Neural cell (in vitro differentiated cells): Measurements from ENCODE around the gene EML4. TPM values are rescaled to one million over a fixed set of nuclear protein-coding genes. Genes with fewer than 3 reads are reported as not detected.
"Not testable (repeated sequence)": the region's sequence is repeated elsewhere in the genome, so short reads cannot be mapped to it uniquely, and the experiment has no call there.

Experiments used
- H2AFZ ChIP-seq: fragments of 200-600, 300-800 bp; sonication (generic), shearing (Covaris generic); 2 replicates; pipeline ENCODE4 v1.6.0; 2014; ENCODE audit warnings: low read depth, mild to moderate bottlenecking, antibody characterized with exemption, low read length, moderate library complexity
- H3F3A ChIP-seq: fragments of 200-600 bp; shearing (Covaris generic); 2 replicates; pipeline ENCODE4 v1.6.1; 2016; ENCODE audit warnings: mild to moderate bottlenecking, moderate library complexity, mixed read lengths, antibody characterized with exemption, low read length; ENCODE audit not compliant: insufficient read depth, poor library complexity, severe bottlenecking
- H3K27ac ChIP-seq: fragments of 200-600, 300-800 bp; sonication (generic), shearing (Covaris generic); 2 replicates; pipeline ENCODE4 v1.5.1; 2014; ENCODE audit warnings: mild to moderate bottlenecking, low read length, moderate library complexity
- H3K27me3 ChIP-seq: fragments of 300-800, 200-600 bp; sonication (generic), shearing (Covaris generic); 2 replicates; pipeline ENCODE4 v1.6.0; 2014; ENCODE audit warnings: mild to moderate bottlenecking, low read depth, low read length, moderate library complexity; ENCODE audit not compliant: insufficient read depth
- H3K36me3 ChIP-seq: fragments of 300-800, 200-600 bp; sonication (generic), shearing (Covaris generic); 2 replicates; pipeline ENCODE4 v1.5.1; 2014; ENCODE audit warnings: mild to moderate bottlenecking, antibody characterized with exemption, low read length, moderate library complexity; ENCODE audit not compliant: insufficient read depth
- H3K4me2 ChIP-seq: fragments of 300-800, 200-600 bp; sonication (generic), shearing (Covaris generic); 2 replicates; pipeline ENCODE4 v1.6.0; 2014; ENCODE audit warnings: mild to moderate bottlenecking, low read length
- H3K4me3 ChIP-seq: fragments of 300-800, 200-600 bp; sonication (generic), shearing (Covaris generic); 2 replicates; pipeline ENCODE4 v1.5.1; 2014; ENCODE audit warnings: mild to moderate bottlenecking, low read length, moderate library complexity
- H3K79me2 ChIP-seq: fragments of 200-600 bp; shearing (Covaris generic); replicated peaks from 2 replicates; pipeline ENCODE4 v1.6.0; 2014; ENCODE audit warnings: mild to moderate bottlenecking, low read length, moderate library complexity; ENCODE audit not compliant: insufficient read depth
- H3K9ac ChIP-seq: fragments of 300-800, 200-600 bp; sonication (generic), shearing (Covaris generic); 2 replicates; pipeline ENCODE4 v1.6.1; 2016; ENCODE audit warnings: mild to moderate bottlenecking, low read length, mixed read lengths
- H3K9me2 ChIP-seq: fragments of 200-600 bp; shearing (Covaris generic); 2 replicates; pipeline ENCODE4 v1.6.1; 2016; ENCODE audit warnings: mild to moderate bottlenecking, low read length, mixed read lengths; ENCODE audit not compliant: insufficient read depth
- H3K9me3 ChIP-seq: fragments of 200-600, 300-800 bp; sonication (generic), shearing (Covaris generic); 2 replicates; pipeline ENCODE4 v1.6.1; 2016; ENCODE audit warnings: mild to moderate bottlenecking, mixed run types, low read length, moderate library complexity, mixed read lengths
- H4K20me1 ChIP-seq: fragments of 200-600 bp; shearing (Covaris generic); 2 replicates; pipeline ENCODE4 v1.6.1; 2016; ENCODE audit warnings: mild to moderate bottlenecking, mixed run types; ENCODE audit not compliant: insufficient read depth
- CTCF ChIP-seq: fragments of 450-650 bp; IDR thresholded peaks from 2 replicates; pipeline ENCODE4 v1.5.1; 2014; ENCODE audit warnings: antibody characterized with exemption, mild to moderate bottlenecking, moderate library complexity; ENCODE audit not compliant: poor library complexity, severe bottlenecking
- EP300 ChIP-seq: fragments of 450-650 bp; conservative IDR thresholded peaks from 2 replicates; pipeline ENCODE4 v1.6.1; 2014; ENCODE audit warnings: antibody characterized with exemption, mild to moderate bottlenecking, moderate library complexity; ENCODE audit not compliant: poor library complexity, severe bottlenecking
- EZH2 ChIP-seq: fragments of 200-600, 300-800 bp; shearing (Covaris generic), sonication (generic); IDR thresholded peaks from 2 replicates; pipeline ENCODE4 v1.6.1; 2014; ENCODE audit warnings: antibody characterized with exemption, low read length, borderline replicate concordance, mild to moderate bottlenecking; ENCODE audit not compliant: insufficient read depth, poor library complexity, severe bottlenecking
- MXI1 ChIP-seq: fragments of 450-650 bp; conservative IDR thresholded peaks from 2 replicates; pipeline ENCODE4 v1.6.1; 2014; ENCODE audit warnings: antibody characterized with exemption, mild to moderate bottlenecking; ENCODE audit not compliant: poor library complexity, severe bottlenecking
- POLR2AphosphoS5 ChIP-seq: IDR thresholded peaks from 2 replicates; pipeline ENCODE4 v1.6.1; 2012
- REST ChIP-seq: IDR thresholded peaks from 2 replicates; pipeline ENCODE4 v1.6.1; 2012; ENCODE audit warnings: borderline replicate concordance
- SMC3 ChIP-seq: fragments of 450-650 bp; conservative IDR thresholded peaks from 2 replicates; pipeline ENCODE4 v1.6.1; 2014; ENCODE audit warnings: antibody characterized with exemption, mild to moderate bottlenecking, moderate library complexity; ENCODE audit not compliant: poor library complexity
- TAF1 ChIP-seq: IDR thresholded peaks from 2 replicates; pipeline ENCODE4 v1.6.1; 2012; ENCODE audit warnings: low read depth
- polyA plus RNA-seq: library from polyadenylated mRNA; depleted of rRNA; stranded (reverse); fragments of >200 nt; gene quantifications from 2 replicates; pipeline ENCODE4 v1.2.3, GENCODE V29; 2014

The EML4 gene
- polyA plus RNA-seq, 1 donor from 2014 or later = 33.9 TPM

- no peak overlapping the region for H3K4me3 ChIP-seq
- H3K9me3 ChIP-seq = no peaks in the 10 kb centered on the region
- no peak overlapping the region for H3K27ac ChIP-seq
- no peaks in the 10 kb centered on the region for H3K9me2 ChIP-seq
- no peak overlapping the region for H3K4me2 ChIP-seq
- no peak overlapping the region for H3K9ac ChIP-seq
- no peaks in the 10 kb centered on the region for H3K79me2 ChIP-seq
- no peaks in the 10 kb centered on the region for H3K36me3 ChIP-seq
- H3K27me3 ChIP-seq = no peaks in the 10 kb centered on the region
- no peak overlapping the region for H2AFZ ChIP-seq
- H3F3A ChIP-seq = no peaks in the 10 kb centered on the region
- H4K20me1 ChIP-seq = no peaks in the 10 kb centered on the region
- TF ChIP-seq TAF1 = no peak
Observed at GRCh38 chr2:42129487-42129852, 39.7 kb upstream of the EML4 start.

GRCh38 chr2:42129947-42130346, 39.2 kb upstream of the EML4 start:
- H3K27me3 ChIP-seq = no peaks in the 10 kb centered on the region
- H3K36me3 ChIP-seq = no peaks in the 10 kb centered on the region
- TF ChIP-seq MXI1 (no peak), CTCF (no peak), POLR2AphosphoS5 (no peak), EP300 (no peak), TAF1 (no peak), SMC3 (no peak), EZH2 (no peak), REST (no peak)
- no peaks in the 10 kb centered on the region for H3K9me2 ChIP-seq
- H3K9me3 ChIP-seq = no peaks in the 10 kb centered on the region
- H4K20me1 ChIP-seq = no peaks in the 10 kb centered on the region
- no peak overlapping the region for H3K27ac ChIP-seq
- no peak overlapping the region for H3K9ac ChIP-seq
- no peak overlapping the region for H3K4me2 ChIP-seq
- no peaks in the 10 kb centered on the region for H3K79me2 ChIP-seq
- H3F3A ChIP-seq = no peaks in the 10 kb centered on the region
- H2AFZ ChIP-seq = no peak overlapping the region
- no peak overlapping the region for H3K4me3 ChIP-seq

- not testable (repeated sequence) for H3K79me2 ChIP-seq, H3F3A ChIP-seq, H2AFZ ChIP-seq, H3K27ac ChIP-seq, H4K20me1 ChIP-seq, H3K4me3 ChIP-seq, H3K4me2 ChIP-seq, H3K27me3 ChIP-seq, H3K9me2 ChIP-seq, H3K9ac ChIP-seq, H3K36me3 ChIP-seq, H3K9me3 ChIP-seq
Observed at GRCh38 chr2:42130858-42131257, 38.3 kb upstream of the EML4 start.
